D721Med (cell line): ENCODE data around the gene GP9.

Experiments
- DNase-seq: peaks from one replicate; pipeline ENCODE4 v3.0.0; 2011; ENCODE audit warnings: low spot score; ENCODE audit not compliant: insufficient read length
- FAIRE-seq: peaks from 2 replicates; lab custom pipeline; 2011; peaks lifted over from hg19 to GRCh38; lab: Jason Lieb, UNC
- TF ChIP-seq, protein P1 (sequence below): IDR thresholded peaks from 2 replicates; pipeline ENCODE4 v1.5.1; 2012; ENCODE audit warnings: mild to moderate bottlenecking, control low read depth; ENCODE audit not compliant: insufficient read depth; ENCODE audit errors: missing control alignments

Gene GP9

DNA sequence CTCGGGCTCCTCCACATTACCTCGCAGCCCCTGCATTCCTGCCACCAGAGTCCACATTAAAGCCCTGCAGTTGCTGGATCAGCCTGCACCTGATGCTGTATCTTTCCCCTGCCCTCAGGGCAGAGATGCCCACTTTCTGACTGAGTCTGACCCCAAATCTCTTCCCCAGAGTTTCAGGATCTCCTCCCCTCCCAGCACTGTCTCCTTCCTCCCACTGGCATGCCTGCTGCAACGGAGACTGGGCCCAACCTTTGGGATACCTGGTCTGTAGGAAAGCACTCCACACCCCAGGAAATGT, 20.6 kb upstream of the GP9 start:
- DNase-seq (no peak), FAIRE-seq (no peak)
- TF ChIP-seq, protein P1, sequence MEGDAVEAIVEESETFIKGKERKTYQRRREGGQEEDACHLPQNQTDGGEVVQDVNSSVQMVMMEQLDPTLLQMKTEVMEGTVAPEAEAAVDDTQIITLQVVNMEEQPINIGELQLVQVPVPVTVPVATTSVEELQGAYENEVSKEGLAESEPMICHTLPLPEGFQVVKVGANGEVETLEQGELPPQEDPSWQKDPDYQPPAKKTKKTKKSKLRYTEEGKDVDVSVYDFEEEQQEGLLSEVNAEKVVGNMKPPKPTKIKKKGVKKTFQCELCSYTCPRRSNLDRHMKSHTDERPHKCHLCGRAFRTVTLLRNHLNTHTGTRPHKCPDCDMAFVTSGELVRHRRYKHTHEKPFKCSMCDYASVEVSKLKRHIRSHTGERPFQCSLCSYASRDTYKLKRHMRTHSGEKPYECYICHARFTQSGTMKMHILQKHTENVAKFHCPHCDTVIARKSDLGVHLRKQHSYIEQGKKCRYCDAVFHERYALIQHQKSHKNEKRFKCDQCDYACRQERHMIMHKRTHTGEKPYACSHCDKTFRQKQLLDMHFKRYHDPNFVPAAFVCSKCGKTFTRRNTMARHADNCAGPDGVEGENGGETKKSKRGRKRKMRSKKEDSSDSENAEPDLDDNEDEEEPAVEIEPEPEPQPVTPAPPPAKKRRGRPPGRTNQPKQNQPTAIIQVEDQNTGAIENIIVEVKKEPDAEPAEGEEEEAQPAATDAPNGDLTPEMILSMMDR, result no peak

DNA sequence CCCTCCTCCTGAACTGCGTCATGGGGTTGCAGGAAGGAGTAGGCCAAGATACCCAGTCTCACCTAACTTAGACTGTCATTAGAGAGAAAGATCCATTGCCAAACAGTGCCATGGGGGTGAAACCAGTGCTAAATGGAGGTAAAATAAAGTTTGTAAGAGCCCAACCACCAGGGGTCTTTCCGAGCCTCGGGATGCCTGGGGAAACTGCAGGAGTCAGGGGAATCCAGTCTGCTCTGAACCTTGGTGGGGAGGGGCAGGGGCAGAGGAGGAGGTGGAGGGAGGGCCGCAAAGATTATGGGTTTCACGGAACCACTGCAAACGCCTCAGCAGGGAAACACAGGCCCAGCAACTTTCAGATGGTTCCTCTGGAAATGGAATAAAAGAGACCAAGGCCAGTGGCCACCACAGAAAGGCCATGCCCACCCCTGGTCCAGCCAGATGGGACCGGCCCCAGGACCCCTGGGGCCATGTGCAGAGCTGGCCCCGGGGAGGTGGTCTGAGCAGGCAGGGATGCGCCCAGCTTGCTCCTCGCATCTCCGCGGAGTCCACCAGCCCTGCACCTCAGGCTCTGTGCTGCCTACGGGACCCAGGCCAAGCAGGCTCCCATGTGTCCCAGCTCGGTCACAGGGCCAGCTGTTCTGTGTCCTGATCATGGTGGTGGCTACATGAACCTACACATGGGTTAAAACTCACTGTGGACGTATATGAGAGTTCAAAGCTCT, 19.8 kb upstream of the GP9 start:
- TF ChIP-seq, protein P1, result no peak
- DNase-seq (no peak), FAIRE-seq (no peak)

DNA sequence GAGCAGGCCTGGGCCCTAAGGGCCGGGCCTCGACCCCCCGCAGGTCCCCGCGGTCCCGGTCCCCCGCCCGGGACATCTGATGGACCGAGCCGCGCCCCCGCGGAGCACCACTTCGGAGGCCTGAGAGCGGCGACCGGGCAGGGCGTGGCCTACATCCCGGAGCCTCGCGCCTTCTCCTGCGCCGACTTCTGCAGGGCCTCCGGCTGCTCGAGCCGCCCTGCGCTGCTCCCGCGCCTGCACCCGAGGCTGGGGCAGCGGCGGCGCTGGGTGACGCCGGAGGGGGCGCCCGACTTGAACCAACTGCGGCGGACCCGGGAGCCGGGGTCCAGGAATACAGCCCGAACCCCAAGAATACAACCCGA, 14.9 kb upstream of the GP9 start:
- TF ChIP-seq, protein P1, result no peak
- no peak for DNase-seq
- no peak for FAIRE-seq

DNA sequence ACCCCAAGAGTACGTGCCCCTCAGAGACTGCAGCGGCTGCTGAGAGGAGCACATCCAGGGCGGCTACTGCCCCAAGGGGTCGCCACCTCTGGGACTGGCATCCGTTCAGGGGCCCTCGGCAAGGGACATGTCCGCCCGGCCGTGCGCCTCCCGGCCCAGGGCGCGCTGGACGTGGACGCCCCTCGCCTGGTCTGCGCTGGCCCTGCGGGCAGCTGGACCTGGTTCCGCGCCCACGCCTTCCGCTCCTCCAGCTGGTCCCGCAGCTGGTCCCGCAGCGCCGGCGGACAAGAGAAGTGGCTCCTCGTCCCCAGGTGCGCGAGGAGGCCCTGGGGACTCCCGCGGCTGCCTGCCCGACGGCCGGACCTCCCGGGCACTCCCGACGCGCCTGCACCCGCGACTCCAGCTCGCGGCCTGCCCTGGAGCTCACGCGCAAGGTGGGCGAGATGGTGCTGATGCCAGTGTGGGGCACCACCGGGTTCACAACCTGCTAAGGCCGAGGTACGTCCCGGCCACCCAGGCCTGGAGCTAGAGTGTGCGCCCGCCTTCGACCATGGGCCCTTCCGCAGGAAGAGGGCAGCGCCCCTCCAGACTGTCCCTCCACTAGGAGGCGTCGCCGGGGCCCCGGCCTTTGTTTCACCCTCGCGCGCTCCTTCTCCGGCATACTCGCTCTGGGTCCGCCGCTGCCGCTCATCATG, 14.4 kb upstream of the GP9 start:
- TF ChIP-seq, protein P1, result no peak
- FAIRE-seq, result no peak
- no peak for DNase-seq

DNA sequence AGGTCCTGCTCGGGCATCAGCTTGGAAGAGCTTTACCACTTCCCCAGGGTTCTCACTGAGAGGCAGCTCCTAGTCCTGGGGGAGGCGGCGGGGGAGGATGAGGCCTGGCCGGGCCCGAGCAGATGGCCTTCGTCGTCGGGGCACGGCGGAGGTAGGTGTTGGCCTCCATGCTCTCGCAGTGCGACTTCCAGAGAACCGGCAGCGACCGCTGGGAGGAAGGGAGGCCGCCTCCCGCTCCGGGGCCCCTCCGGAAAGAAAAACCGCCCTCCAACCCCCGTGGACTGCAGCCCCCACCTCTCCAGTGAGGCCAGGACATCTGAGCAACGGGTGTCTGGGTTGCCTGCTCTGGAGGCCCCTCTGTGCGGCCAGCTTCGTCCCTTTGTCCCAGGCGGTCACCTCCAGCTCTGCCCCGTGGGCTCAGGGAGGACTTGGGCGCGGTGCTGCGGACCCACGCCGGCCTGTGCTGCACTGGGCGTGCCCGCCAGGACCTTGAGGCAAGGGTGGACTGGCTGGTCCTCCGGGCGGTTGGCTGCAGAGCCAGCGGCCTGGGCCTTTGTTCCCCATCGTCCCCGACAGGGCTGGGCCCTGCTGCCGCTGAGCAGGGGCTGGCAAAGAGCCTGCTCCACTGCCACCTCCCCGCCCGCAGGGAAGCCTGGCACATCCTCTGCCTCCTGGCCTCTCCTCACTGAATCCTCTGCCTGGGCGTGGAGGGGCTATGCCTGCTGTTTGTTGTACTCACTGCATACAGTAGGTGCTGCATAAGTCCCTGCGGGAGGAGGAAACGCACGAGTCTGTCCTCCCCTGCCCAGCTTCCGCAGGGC, 13.6 kb upstream of the GP9 start:
- FAIRE-seq (no peak), DNase-seq (no peak)
- TF ChIP-seq, protein P1, result no peak

DNA sequence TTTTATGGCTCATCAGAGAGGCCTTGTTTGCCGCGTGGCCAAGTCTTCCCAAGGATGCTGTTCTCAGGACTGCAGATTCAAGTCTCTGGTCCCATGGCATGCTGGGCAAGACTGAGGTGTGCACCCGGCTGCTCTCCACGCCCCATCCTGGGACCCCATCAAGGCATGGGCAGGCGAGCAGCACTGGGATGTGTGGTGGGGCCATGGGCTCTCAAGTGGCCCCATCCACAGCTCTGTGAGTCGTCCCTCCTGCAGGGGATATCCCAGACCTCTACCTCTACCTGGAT, 13.1 kb upstream of the GP9 start:
- FAIRE-seq (no peak), DNase-seq (no peak)
- TF ChIP-seq, protein P1, result no peak
